MM.1S (cell line): ENCODE measurements around the gene NHLH2.

Experiments
- DNase-seq: peaks from one replicate; pipeline ENCODE4 v3.0.0-alpha.2; 2015
- H2AFZ ChIP-seq: fragments of 300-600 bp; sonication (generic); 2 replicates; pipeline ENCODE4 v1.6.0; 2016; ENCODE audit warnings: antibody characterized with exemption, low read length
- H3F3A ChIP-seq: fragments of 300-600 bp; sonication (generic); 2 replicates; pipeline ENCODE4 v1.6.1; 2016; ENCODE audit warnings: mild to moderate bottlenecking, antibody characterized with exemption, low read length, moderate library complexity, mixed read lengths; ENCODE audit not compliant: insufficient read depth
- H3K27ac ChIP-seq: fragments of 300-600 bp; sonication (generic); 2 replicates; pipeline ENCODE4 v1.5.1; 2016; ENCODE audit warnings: mild to moderate bottlenecking, low read length
- H3K27me3 ChIP-seq: fragments of 300-600 bp; sonication (generic); replicated peaks from 2 replicates; pipeline ENCODE4 v1.6.0; 2016; ENCODE audit warnings: low read length; ENCODE audit not compliant: insufficient read depth
- H3K36me3 ChIP-seq: fragments of 300-600 bp; sonication (generic); replicated peaks from 2 replicates; pipeline ENCODE4 v1.6.1; 2016; ENCODE audit warnings: mild to moderate bottlenecking, low read length, mixed read lengths; ENCODE audit not compliant: insufficient read depth
- H3K4me1 ChIP-seq: fragments of 300-600 bp; sonication (generic); 2 replicates; pipeline ENCODE4 v1.6.1; 2016; ENCODE audit warnings: low read length, mixed read lengths
- H3K4me2 ChIP-seq: fragments of 300-600 bp; sonication (generic); 2 replicates; pipeline ENCODE4 v1.6.0; 2016; ENCODE audit warnings: low read depth, low read length
- H3K4me3 ChIP-seq: fragments of 300-600 bp; sonication (generic); 2 replicates; pipeline ENCODE4 v1.5.1; 2016; ENCODE audit warnings: low read length, mixed read lengths
- H3K79me2 ChIP-seq: fragments of 300-600 bp; sonication (generic); 2 replicates; pipeline ENCODE4 v1.6.1; 2016; ENCODE audit warnings: mixed run types, low read length, mixed read lengths
- H3K9ac ChIP-seq: fragments of 300-600 bp; sonication (generic); 2 replicates; pipeline ENCODE4 v1.6.1; 2016; ENCODE audit warnings: low read length, mixed read lengths
- H3K9me2 ChIP-seq: fragments of 300-600 bp; sonication (generic); replicated peaks from 2 replicates; pipeline ENCODE4 v1.6.1; 2016; ENCODE audit warnings: mild to moderate bottlenecking, low read length, mixed read lengths; ENCODE audit not compliant: insufficient read depth
- H3K9me3 ChIP-seq: fragments of 300-600 bp; sonication (generic); replicated peaks from 2 replicates; pipeline ENCODE4 v1.6.1; 2016; ENCODE audit warnings: mild to moderate bottlenecking, low read length, mixed read lengths; ENCODE audit not compliant: insufficient read depth
- H4K20me1 ChIP-seq: fragments of 300-600 bp; sonication (generic); 2 replicates; pipeline ENCODE4 v1.6.1; 2016; ENCODE audit warnings: mild to moderate bottlenecking, low read length, moderate library complexity, mixed read lengths; ENCODE audit not compliant: insufficient read depth
- EZH2 ChIP-seq: fragments of 300-600 bp; sonication (generic); optimal IDR thresholded peaks from 2 replicates; pipeline ENCODE3; 2017; ENCODE audit warnings: low read depth, mild to moderate bottlenecking, antibody characterized with exemption, low read length, mixed read lengths
- EZH2phosphoT487 ChIP-seq: fragments of 300-600 bp; sonication (generic); IDR thresholded peaks from 2 replicates; pipeline ENCODE4 v1.6.1; 2018; ENCODE audit warnings: antibody characterized with exemption, low read length
- TF ChIP-seq, protein P1 (sequence below): fragments of 300-600 bp; sonication (generic); IDR thresholded peaks from 2 replicates; pipeline ENCODE4 v1.5.1; 2016; ENCODE audit warnings: antibody characterized with exemption, low read length, mixed read lengths

NHLH2 gene

DNA sequence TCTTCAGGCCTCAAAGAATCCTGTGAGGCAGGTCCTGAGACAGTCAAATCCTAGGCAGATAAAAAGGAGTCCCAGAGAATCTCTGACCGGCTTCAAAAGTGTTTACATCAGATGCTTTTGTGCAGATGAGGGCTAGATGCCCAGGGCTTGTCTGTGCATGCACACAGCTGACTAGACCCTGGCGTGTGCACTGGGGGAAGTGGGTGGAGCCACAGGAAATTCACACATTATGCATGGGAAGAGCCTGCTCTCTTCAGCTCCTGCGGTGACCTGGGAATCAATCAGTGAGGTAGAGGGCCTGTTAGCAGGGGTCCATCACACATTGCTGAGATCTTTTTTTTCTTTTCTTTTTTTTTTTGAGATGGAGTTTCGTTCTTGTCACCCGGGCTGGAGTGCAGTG is 36.6 kb upstream of the NHLH2 start:
- H3F3A ChIP-seq: no peaks in the 10 kb centered on the region
- H2AFZ ChIP-seq: no peak overlapping the region
- no peaks in the 10 kb centered on the region for H4K20me1 ChIP-seq
- H3K4me3 ChIP-seq: no peak overlapping the region
- no peaks in the 10 kb centered on the region for H3K79me2 ChIP-seq
- H3K9me3 ChIP-seq: no peaks in the 10 kb centered on the region
- H3K27me3 ChIP-seq: no peaks in the 10 kb centered on the region
- H3K36me3 ChIP-seq: no peaks in the 10 kb centered on the region
- no peak overlapping the region for H3K4me2 ChIP-seq
- no peaks in the 10 kb centered on the region for H3K9me2 ChIP-seq
- H3K27ac ChIP-seq: no peak overlapping the region
- TF ChIP-seq, protein P1, sequence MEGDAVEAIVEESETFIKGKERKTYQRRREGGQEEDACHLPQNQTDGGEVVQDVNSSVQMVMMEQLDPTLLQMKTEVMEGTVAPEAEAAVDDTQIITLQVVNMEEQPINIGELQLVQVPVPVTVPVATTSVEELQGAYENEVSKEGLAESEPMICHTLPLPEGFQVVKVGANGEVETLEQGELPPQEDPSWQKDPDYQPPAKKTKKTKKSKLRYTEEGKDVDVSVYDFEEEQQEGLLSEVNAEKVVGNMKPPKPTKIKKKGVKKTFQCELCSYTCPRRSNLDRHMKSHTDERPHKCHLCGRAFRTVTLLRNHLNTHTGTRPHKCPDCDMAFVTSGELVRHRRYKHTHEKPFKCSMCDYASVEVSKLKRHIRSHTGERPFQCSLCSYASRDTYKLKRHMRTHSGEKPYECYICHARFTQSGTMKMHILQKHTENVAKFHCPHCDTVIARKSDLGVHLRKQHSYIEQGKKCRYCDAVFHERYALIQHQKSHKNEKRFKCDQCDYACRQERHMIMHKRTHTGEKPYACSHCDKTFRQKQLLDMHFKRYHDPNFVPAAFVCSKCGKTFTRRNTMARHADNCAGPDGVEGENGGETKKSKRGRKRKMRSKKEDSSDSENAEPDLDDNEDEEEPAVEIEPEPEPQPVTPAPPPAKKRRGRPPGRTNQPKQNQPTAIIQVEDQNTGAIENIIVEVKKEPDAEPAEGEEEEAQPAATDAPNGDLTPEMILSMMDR: no peak
- TF ChIP-seq EZH2 (no peak), EZH2phosphoT487 (no peak)
- H3K9ac ChIP-seq: no peak overlapping the region
- no peaks in the 10 kb centered on the region for H3K4me1 ChIP-seq
- DNase-seq: no peak

DNA sequence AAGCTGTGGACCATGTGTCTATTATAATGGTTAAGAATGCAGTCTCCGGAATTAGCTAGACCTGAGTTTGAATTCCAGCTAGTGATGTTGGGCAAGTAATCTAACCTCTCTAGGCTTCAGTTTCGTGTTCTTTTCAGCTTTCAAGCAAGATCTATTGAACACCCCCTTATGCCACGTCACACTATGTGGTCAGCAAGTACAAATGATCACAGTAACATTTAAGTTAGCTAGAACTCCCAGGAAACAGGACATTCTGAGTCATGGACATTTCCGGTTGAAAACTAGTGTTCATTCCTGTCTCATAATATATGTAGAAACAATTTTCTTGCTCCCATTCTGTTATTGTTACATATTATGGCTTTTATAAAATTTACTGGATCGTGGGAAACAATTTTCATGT is 34.0 kb upstream of the NHLH2 start:
- Histone ChIP-seq H3K9me3 (no peaks in the 10 kb centered on the region), H3K36me3 (no peaks in the 10 kb centered on the region), H4K20me1 (no peaks in the 10 kb centered on the region), H3K9ac (no peak overlapping the region), H3K9me2 (no peaks in the 10 kb centered on the region), H3F3A (no peaks in the 10 kb centered on the region), H3K4me3 (no peak overlapping the region), H3K79me2 (no peaks in the 10 kb centered on the region), H3K4me1 (no peaks in the 10 kb centered on the region), H2AFZ (no peak overlapping the region), H3K4me2 (no peak overlapping the region), H3K27me3 (no peaks in the 10 kb centered on the region), H3K27ac (no peak overlapping the region)
- no peak for DNase-seq
- TF ChIP-seq EZH2phosphoT487: no peak

DNA sequence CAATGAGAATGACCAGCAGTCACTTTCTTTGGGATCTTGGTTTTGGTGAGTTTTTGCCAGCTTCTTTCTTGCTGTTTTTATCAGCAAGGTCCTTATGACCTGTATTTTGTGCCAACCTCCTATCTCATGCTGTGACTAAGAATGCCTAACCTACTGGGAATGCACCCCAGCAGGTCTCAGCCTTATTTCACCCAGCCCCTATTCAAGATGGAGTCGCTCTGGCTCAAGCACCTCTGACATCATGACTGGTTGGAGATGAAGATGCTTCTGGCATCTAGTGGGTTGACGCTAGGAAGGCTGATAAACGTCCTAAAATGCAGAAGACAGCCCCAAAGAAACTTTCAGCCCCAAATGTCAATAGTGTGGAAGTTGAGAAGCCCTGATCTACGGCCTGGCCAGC is 33.6 kb upstream of the NHLH2 start:
- Histone ChIP-seq H3K36me3 (no peaks in the 10 kb centered on the region), H4K20me1 (no peaks in the 10 kb centered on the region), H2AFZ (no peak overlapping the region), H3K79me2 (no peaks in the 10 kb centered on the region), H3K27ac (no peak overlapping the region), H3K9ac (no peak overlapping the region), H3K9me2 (no peaks in the 10 kb centered on the region), H3K4me1 (no peaks in the 10 kb centered on the region), H3K9me3 (no peaks in the 10 kb centered on the region), H3K4me2 (no peak overlapping the region), H3K27me3 (no peaks in the 10 kb centered on the region), H3F3A (no peaks in the 10 kb centered on the region), H3K4me3 (no peak overlapping the region)
- no peak for TF ChIP-seq EZH2phosphoT487
- TF ChIP-seq, protein P1: no peak
- no peak for TF ChIP-seq EZH2
- DNase-seq: no peak

DNA sequence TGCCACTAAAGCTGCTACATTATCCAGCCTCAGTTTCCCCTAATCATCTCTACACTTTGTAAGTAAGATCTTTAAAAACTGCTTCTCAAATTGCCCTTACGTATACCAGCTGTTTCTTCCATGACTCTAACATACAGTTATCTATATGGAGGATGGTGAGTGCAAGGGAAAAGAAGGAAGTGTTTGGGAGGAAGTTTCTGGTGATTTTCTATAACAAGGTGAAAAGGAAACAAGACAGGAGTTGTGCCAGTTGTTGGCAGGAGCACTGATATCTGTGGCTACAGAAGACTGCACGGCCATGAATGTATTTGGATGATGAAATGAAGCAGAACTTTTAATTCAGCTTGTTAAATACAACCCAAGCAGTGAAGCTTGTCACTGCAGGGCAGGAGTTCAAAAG is 32.3 kb upstream of the NHLH2 start:
- Histone ChIP-seq H3K9me3 (no peaks in the 10 kb centered on the region), H3K79me2 (no peaks in the 10 kb centered on the region), H3K27me3 (no peaks in the 10 kb centered on the region), H3K27ac (no peak overlapping the region), H3K36me3 (no peaks in the 10 kb centered on the region), H3K9ac (no peak overlapping the region), H3K9me2 (no peaks in the 10 kb centered on the region), H3K4me1 (no peaks in the 10 kb centered on the region), H3K4me3 (no peak overlapping the region), H3F3A (no peaks in the 10 kb centered on the region), H4K20me1 (no peaks in the 10 kb centered on the region), H3K4me2 (no peak overlapping the region), H2AFZ (no peak overlapping the region)
- TF ChIP-seq EZH2 (no peak), EZH2phosphoT487 (no peak)
- TF ChIP-seq, protein P1: no peak
- no peak for DNase-seq
